ENCODE results near the gene ZNF844.
A peak's percentile ranks its signal among the peaks of the same experiment; 100 is the strongest.
"Not testable (repeated sequence)": the region's sequence is repeated elsewhere in the genome, so short reads cannot be mapped to it uniquely, and the experiment has no call there.

Gene ZNF844

DNA sequence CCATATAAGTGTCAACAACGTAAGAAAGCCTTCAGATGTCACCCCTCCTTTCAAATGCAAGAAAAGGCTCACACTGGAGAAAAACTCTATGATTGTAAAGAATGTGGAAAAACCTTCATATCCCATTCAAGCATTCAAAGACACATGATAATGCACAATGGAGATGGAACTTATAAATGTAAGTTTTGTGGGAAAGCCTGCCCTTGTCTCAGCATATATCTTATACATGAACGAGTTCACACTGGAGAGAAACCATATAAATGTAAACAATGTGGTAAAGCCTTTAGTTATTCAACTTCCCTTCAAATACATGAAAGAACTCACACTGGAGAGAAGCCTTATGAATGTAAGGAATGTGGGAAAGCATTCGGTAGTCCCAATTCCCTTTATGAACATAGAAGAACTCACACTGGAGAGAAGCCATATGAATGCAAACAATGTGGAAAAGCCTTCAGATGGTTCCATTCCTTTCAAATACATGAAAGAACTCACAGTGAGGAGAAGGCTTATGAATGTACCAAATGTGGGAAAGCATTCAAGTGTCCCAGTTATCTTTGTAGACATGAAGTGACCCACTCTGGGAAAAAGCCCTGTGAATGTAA lies 11.1 kb downstream of the ZNF844 start:
- Histone ChIP-seq H3K9me3 (ENCODE audit: control insufficient read depth, insufficient read depth, low read length) (peaks cover 27% of the 10 kb centered on the region), H3K9ac (ENCODE audit: low read depth, low read length) (no peak overlapping the region), H3K36me3 (ENCODE audit: insufficient read depth, low read length) (peaks cover 13% of the 10 kb centered on the region; the same call in 1 of the 2 replicates), H3K4me1 (ENCODE audit: insufficient read depth, low read length) (no peaks in the 10 kb centered on the region)

- peaks cover 13% of the 10 kb centered on the region; the same call in 1 of the 2 replicates for H3K36me3 ChIP-seq (ENCODE audit: insufficient read depth, low read length)
- not testable (repeated sequence) for H3K9ac ChIP-seq (ENCODE audit: low read depth, low read length); H3K4me1 ChIP-seq (ENCODE audit: insufficient read depth, low read length)
- peaks cover 31% of the 10 kb centered on the region for H3K9me3 ChIP-seq (ENCODE audit: control insufficient read depth, insufficient read depth, low read length)
Observed at GRCh38 chr19:12076331-12076730, 11.8 kb downstream of the ZNF844 start.

DNA sequence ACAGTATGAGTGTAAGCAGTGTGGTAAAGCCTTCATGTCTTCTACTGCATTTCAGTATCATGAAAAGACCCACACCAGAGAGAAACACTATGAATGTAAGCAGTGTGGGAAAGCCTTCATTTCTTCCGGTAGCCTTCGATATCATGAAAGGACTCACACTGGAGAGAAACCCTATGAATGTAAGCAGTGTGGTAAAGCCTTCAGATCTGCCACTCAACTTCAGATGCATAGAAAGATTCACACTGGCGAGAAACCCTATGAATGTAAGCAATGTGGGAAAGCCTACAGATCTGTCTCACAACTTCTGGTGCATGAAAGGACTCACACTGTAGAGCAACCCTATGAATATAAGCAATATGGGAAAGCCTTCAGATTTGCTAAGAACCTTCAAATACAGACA lies 12.8 kb downstream of the ZNF844 start:
- peaks cover 13% of the 10 kb centered on the region; the same call in 1 of the 2 replicates for H3K36me3 ChIP-seq (ENCODE audit: insufficient read depth, low read length)
- H3K9me3 ChIP-seq (ENCODE audit: control insufficient read depth, insufficient read depth, low read length) = peaks cover 29% of the 10 kb centered on the region
- H3K9ac ChIP-seq (ENCODE audit: low read depth, low read length) = no peak overlapping the region
- no peaks in the 10 kb centered on the region for H3K4me1 ChIP-seq (ENCODE audit: insufficient read depth, low read length)

DNA sequence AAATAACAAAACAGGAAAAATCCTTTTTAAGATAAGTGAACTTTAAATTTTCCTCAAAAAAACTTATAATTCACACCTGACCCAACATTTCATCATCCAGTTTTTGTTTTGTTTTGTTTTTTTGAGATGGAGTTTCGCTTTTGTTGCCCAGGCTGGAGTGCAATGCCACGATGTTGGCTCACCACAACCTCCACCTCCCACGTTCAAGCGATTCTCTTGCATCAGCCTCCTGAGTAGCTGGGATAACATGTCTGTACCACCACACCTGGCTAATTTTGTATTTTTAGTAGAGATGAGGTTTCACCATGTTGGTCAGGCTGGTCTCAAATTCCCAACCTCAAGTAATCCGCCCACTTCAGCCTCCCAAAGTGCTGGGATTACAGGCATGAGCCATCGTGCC lies 18.8 kb downstream of the ZNF844 start:
- not testable (repeated sequence) for H3K9ac ChIP-seq (ENCODE audit: low read depth, low read length); H3K36me3 ChIP-seq (ENCODE audit: insufficient read depth, low read length); H3K4me1 ChIP-seq (ENCODE audit: insufficient read depth, low read length)
- H3K9me3 ChIP-seq (ENCODE audit: control insufficient read depth, insufficient read depth, low read length) = peaks cover 15% of the 10 kb centered on the region

GRCh38 chr19:12085074-12085818 lies 20.7 kb downstream of the ZNF844 start:
- H3K9me3 ChIP-seq (ENCODE audit: control insufficient read depth, insufficient read depth, low read length) = peaks cover 11% of the 10 kb centered on the region
- H3K9ac ChIP-seq (ENCODE audit: low read depth, low read length) = no peak overlapping the region
- no peaks in the 10 kb centered on the region for H3K36me3 ChIP-seq (ENCODE audit: insufficient read depth, low read length)
- no peaks in the 10 kb centered on the region for H3K4me1 ChIP-seq (ENCODE audit: insufficient read depth, low read length)

- H3K9ac ChIP-seq (ENCODE audit: low read depth, low read length) = no peak overlapping the region
- no peaks in the 10 kb centered on the region; the same call in 1 of the 2 replicates for H3K36me3 ChIP-seq (ENCODE audit: insufficient read depth, low read length)
- H3K9me3 ChIP-seq (ENCODE audit: control insufficient read depth, insufficient read depth, low read length) = peaks cover 6% of the 10 kb centered on the region; the same call in 1 of the 2 replicates
- H3K4me1 ChIP-seq (ENCODE audit: insufficient read depth, low read length) = no peaks in the 10 kb centered on the region
Observed at GRCh38 chr19:12090807-12091206, 26.3 kb downstream of the ZNF844 start.

- no peaks in the 10 kb centered on the region; the same call in 1 of the 2 replicates for H3K36me3 ChIP-seq (ENCODE audit: insufficient read depth, low read length)
- peak overlapping the region; percentile 55 for H3K9ac ChIP-seq (ENCODE audit: low read depth, low read length)
- H3K4me1 ChIP-seq (ENCODE audit: insufficient read depth, low read length) = no peaks in the 10 kb centered on the region
- H3K9me3 ChIP-seq (ENCODE audit: control insufficient read depth, insufficient read depth, low read length) = 0 out of 2 replicates have a peak, but pooled peaks cover 6% of the 10 kb centered on the region
Observed at GRCh38 chr19:12092065-12092867, 27.7 kb downstream of the ZNF844 start.

GRCh38 chr19:12092956-12093355 lies 28.4 kb downstream of the ZNF844 start:
- no peaks in the 10 kb centered on the region; the same call in 1 of the 2 replicates for H3K36me3 ChIP-seq (ENCODE audit: insufficient read depth, low read length)
- H3K9me3 ChIP-seq (ENCODE audit: control insufficient read depth, insufficient read depth, low read length) = 0 out of 2 replicates have a peak, but pooled peaks cover 5% of the 10 kb centered on the region
- H3K9ac ChIP-seq (ENCODE audit: low read depth, low read length) = peak overlapping the region; percentile 55
- H3K4me1 ChIP-seq (ENCODE audit: insufficient read depth, low read length) = no peaks in the 10 kb centered on the region

DNA sequence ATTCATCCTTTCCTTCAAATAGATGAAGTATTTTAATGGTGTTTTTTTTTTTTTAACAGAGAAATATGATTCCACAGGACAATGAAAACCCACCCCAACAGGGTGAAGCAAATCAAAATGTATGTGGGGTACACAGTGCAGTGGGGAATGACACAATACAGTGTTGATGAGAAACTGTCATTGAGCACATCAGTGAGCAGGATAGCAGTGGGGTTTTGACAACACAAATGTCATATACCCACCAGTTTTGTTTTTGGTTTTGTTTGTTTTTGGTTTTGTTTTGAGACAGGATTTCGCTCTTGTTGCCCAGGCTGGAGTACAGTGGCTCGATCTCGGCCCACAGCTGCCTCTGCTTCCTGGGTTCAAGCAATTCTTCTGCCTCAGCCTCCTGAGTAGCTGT lies 29.2 kb downstream of the ZNF844 start:
- no peaks in the 10 kb centered on the region; the same call in 1 of the 2 replicates for H3K36me3 ChIP-seq (ENCODE audit: insufficient read depth, low read length)

DNA sequence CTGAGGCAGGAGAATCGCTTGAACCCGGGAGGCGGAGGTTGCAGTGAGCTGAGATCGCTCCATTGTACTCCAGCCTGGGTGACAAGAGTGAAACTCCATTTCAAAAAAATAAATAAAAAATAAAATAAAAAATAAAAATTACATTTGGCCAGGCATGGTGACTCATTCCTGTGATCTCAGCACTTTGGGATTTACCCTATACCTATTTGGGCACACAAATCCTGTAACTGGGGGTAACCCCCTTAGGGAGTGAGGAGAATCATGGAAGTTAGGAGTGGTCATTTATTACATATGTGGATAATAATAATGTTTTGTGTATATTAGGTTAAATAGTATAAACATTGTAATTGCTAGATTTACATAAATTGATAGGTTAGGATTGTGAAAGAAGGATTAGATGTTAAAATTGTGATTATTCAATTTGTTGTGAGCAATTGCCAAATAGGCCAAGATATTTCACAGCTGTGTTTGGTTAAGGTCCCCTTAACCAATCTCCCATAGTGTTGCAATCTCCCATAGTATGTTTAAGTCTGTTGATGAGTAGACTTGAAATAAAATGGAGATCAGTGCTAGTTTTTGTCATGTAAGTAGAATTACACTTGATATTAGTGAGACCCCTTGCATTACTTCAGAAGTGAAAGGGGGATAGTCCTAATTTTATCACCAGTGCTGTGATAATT lies 30.7 kb downstream of the ZNF844 start:
- Histone ChIP-seq H3K9me3 (ENCODE audit: control insufficient read depth, insufficient read depth, low read length) (0 out of 2 replicates have a peak, but pooled peaks cover 5% of the 10 kb centered on the region), H3K4me1 (ENCODE audit: insufficient read depth, low read length) (no peaks in the 10 kb centered on the region), H3K9ac (ENCODE audit: low read depth, low read length) (no peak overlapping the region), H3K36me3 (ENCODE audit: insufficient read depth, low read length) (no peaks in the 10 kb centered on the region; the same call in 1 of the 2 replicates)

More for the DNA sequence above, 29.2 kb downstream of the ZNF844 start:
- Histone ChIP-seq H3K4me1 (ENCODE audit: insufficient read depth, low read length) (no peaks in the 10 kb centered on the region), H3K9ac (ENCODE audit: low read depth, low read length) (no peak overlapping the region), H3K9me3 (ENCODE audit: control insufficient read depth, insufficient read depth, low read length) (0 out of 2 replicates have a peak, but pooled peaks cover 5% of the 10 kb centered on the region)

DNA sequence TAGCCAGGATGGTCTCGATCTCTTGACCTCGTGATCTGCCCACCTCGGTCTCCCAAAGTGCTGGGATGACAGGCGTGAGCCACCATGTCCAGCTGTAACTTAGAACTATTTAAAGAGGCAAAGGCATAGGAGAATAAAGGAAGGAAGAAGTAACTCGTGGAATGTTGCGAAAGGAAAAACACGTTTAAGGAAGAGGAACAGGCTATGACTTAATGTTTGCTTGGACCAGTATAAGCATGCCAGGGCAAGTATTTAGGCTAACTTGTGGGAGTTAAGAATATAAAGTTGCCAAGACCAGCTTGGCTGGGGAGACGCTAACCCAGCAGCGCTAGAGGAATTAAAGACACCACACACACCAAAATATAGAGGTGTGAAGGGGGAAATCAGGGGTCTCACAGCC lies 33.5 kb downstream of the ZNF844 start:
- H3K36me3 ChIP-seq (ENCODE audit: insufficient read depth, low read length) = no peaks in the 10 kb centered on the region; the same call in 1 of the 2 replicates
- H3K4me1 ChIP-seq (ENCODE audit: insufficient read depth, low read length) = no peaks in the 10 kb centered on the region
- H3K9ac ChIP-seq (ENCODE audit: low read depth, low read length) = no peak overlapping the region
- H3K9me3 ChIP-seq (ENCODE audit: control insufficient read depth, insufficient read depth, low read length) = 0 out of 2 replicates have a peak, but pooled peaks cover 5% of the 10 kb centered on the region

GRCh38 chr19:12103909-12104308 lies 39.4 kb downstream of the ZNF844 start:
- not testable (repeated sequence) for H3K9me3 ChIP-seq (ENCODE audit: control insufficient read depth, insufficient read depth, low read length); H3K4me1 ChIP-seq (ENCODE audit: insufficient read depth, low read length); H3K36me3 ChIP-seq (ENCODE audit: insufficient read depth, low read length); H3K9ac ChIP-seq (ENCODE audit: low read depth, low read length)

- no peak overlapping the region for H3K9ac ChIP-seq (ENCODE audit: low read depth, low read length)
- H3K36me3 ChIP-seq (ENCODE audit: insufficient read depth, low read length) = peaks cover 20% of the 10 kb centered on the region
- H3K4me1 ChIP-seq (ENCODE audit: insufficient read depth, low read length) = no peaks in the 10 kb centered on the region
- H3K9me3 ChIP-seq (ENCODE audit: control insufficient read depth, insufficient read depth, low read length) = peaks cover 29% of the 10 kb centered on the region
Observed at GRCh38 chr19:12111176-12111575, 46.6 kb downstream of the ZNF844 start.

Data from ES-I3 (cell line).